HUES48 (cell line): ENCODE results near the gene MYO1E.

Source experiments
- H3K27ac ChIP-seq: one replicate; pipeline ENCODE4 v1.7.0; 2013; ENCODE audit warnings: low read depth, low read length, inconsistent platforms
- H3K27me3 ChIP-seq: 2 replicates; pipeline ENCODE4 v1.6.1; 2013; ENCODE audit warnings: mild to moderate bottlenecking, low read length; ENCODE audit not compliant: control insufficient read depth, insufficient read depth
- H3K36me3 ChIP-seq: 2 replicates; pipeline ENCODE4 v1.6.1; 2013; ENCODE audit warnings: low read length; ENCODE audit not compliant: control insufficient read depth, insufficient read depth
- H3K4me1 ChIP-seq: 2 replicates; pipeline ENCODE4 v1.6.1; 2013; ENCODE audit warnings: mild to moderate bottlenecking, low read length; ENCODE audit not compliant: control insufficient read depth, insufficient read depth
- H3K4me3 ChIP-seq: 2 replicates; pipeline ENCODE4 v1.5.1; 2013; ENCODE audit warnings: mild to moderate bottlenecking, low read depth, low read length
- H3K9ac ChIP-seq: 2 replicates; pipeline ENCODE4 v1.6.1; 2013; ENCODE audit warnings: mild to moderate bottlenecking, low read depth, low read length, moderate library complexity
- H3K9me3 ChIP-seq: 2 replicates; pipeline ENCODE4 v1.6.1; 2013; ENCODE audit warnings: low read length; ENCODE audit not compliant: control insufficient read depth, insufficient read depth

Gene MYO1E

GRCh38 chr15:59304034-59304795 is 68.5 kb downstream of the MYO1E start:
- Histone ChIP-seq H3K36me3 (peaks cover 4% of the 10 kb centered on the region; the same call in 1 of the 2 replicates), H3K4me1 (peaks cover 35% of the 10 kb centered on the region), H3K27ac (peak overlapping the region; percentile 17), H3K9ac (0 out of 2 replicates have a peak overlapping the region, but pooled peaks have one; percentile 25), H3K4me3 (no peak overlapping the region), H3K9me3 (no peaks in the 10 kb centered on the region), H3K27me3 (no peaks in the 10 kb centered on the region)

DNA sequence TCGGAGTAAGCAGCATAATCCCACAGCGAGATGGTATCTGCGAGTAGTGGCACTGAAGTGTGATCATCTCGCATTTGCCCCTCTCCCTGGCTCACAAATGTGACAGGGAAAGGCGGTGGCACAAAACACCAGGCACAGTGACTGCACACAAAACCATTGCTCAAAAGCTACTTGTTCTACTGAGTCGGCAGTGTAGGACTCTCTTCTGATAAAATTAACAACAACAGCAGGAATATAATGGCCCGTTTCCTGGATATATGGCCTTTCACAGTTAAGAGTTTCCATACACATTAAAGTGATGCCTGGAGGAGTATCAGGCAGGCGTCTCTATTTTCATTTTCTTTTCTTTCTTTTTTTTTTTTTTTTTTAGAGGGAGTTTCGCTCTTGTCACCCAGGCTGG is 69.0 kb downstream of the MYO1E start:
- Histone ChIP-seq H3K4me1 (peaks cover 35% of the 10 kb centered on the region), H3K4me3 (no peak overlapping the region), H3K9me3 (no peaks in the 10 kb centered on the region), H3K36me3 (peaks cover 4% of the 10 kb centered on the region; the same call in 1 of the 2 replicates), H3K27ac (no peak overlapping the region), H3K9ac (no peak overlapping the region), H3K27me3 (no peaks in the 10 kb centered on the region)

- Histone ChIP-seq H3K9me3 (no peaks in the 10 kb centered on the region), H3K36me3 (peaks cover 4% of the 10 kb centered on the region; the same call in 1 of the 2 replicates), H3K4me3 (no peak overlapping the region), H3K9ac (no peak overlapping the region), H3K27me3 (no peaks in the 10 kb centered on the region), H3K4me1 (peaks cover 38% of the 10 kb centered on the region), H3K27ac (no peak overlapping the region)
These were observed 69.5 kb downstream of the MYO1E start for GRCh38 chr15:59303136-59303535.

DNA sequence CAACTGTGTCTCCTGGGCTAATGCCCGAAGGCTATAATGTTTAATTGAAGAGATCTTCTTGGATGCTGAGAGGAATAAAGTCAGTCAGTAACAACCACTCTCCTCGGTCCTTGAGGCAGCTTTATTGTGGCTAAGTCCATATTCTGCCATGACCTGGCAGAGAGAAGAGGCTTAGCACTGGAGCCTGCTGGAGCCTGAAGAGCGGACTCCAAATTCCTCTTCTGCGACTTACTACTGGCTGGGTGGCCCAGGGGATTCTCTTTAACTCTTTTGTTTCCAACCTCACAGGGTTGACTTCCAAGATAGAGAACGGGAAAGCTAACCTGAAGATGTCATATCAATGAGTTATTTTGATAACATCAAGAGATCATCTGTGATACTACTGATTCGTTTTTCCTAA is 71.1 kb downstream of the MYO1E start:
- Histone ChIP-seq H3K27ac (no peak overlapping the region), H3K4me1 (peaks cover 38% of the 10 kb centered on the region), H3K27me3 (no peaks in the 10 kb centered on the region), H3K9me3 (no peaks in the 10 kb centered on the region), H3K4me3 (no peak overlapping the region), H3K9ac (no peak overlapping the region), H3K36me3 (peaks cover under 1% of the 10 kb centered on the region; the same call in 1 of the 2 replicates)

- H3K9me3 ChIP-seq: no peaks in the 10 kb centered on the region
- no peak overlapping the region for H3K4me3 ChIP-seq
- H3K27me3 ChIP-seq: no peaks in the 10 kb centered on the region
- no peak overlapping the region for H3K27ac ChIP-seq
- H3K9ac ChIP-seq: no peak overlapping the region
- H3K4me1 ChIP-seq: peaks cover 46% of the 10 kb centered on the region
- H3K36me3 ChIP-seq: no peaks in the 10 kb centered on the region
These were observed 72.0 kb downstream of the MYO1E start for GRCh38 chr15:59300618-59301139.

DNA sequence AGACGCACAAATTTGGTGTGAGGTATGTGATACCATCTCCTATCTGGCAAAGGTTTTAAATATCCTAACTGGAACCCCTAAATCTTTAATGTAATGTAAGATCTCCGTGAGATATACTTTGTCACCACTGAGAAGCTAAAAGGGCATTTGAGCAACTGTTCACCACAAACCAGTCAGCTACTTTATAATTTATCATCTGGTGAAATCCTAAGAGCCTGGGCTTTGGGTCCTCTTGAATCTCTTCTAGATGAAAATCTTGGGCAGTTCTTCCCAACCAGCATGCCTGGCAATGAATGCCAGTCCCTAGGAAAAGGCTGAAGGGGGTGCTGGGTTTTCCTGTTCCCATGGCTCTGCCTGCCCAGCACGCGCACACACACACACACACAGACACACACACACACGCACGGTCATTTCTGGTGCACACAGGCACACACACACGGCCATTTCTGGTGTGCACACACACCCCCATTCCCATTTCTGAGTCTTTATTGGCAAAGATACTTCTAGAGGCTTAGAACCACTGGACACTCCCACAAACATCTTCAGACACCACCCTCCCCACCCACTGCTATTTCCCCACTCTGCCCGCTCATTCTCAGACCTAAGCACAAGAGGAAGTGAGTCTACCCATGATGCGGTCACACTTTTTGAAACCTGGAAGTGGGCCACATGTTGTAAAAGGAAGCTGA is 72.6 kb downstream of the MYO1E start:
- no peaks in the 10 kb centered on the region for H3K27me3 ChIP-seq
- no peak overlapping the region for H3K27ac ChIP-seq
- peaks cover 52% of the 10 kb centered on the region for H3K4me1 ChIP-seq
- H3K4me3 ChIP-seq: no peak overlapping the region
- no peaks in the 10 kb centered on the region for H3K36me3 ChIP-seq
- no peak overlapping the region for H3K9ac ChIP-seq
- H3K9me3 ChIP-seq: no peaks in the 10 kb centered on the region

GRCh38 chr15:59298854-59299250 is 73.8 kb downstream of the MYO1E start:
- Histone ChIP-seq H3K9ac (no peak overlapping the region), H3K27ac (no peak overlapping the region), H3K4me3 (no peak overlapping the region), H3K9me3 (no peaks in the 10 kb centered on the region), H3K27me3 (no peaks in the 10 kb centered on the region), H3K4me1 (peaks cover 48% of the 10 kb centered on the region), H3K36me3 (no peaks in the 10 kb centered on the region)

DNA sequence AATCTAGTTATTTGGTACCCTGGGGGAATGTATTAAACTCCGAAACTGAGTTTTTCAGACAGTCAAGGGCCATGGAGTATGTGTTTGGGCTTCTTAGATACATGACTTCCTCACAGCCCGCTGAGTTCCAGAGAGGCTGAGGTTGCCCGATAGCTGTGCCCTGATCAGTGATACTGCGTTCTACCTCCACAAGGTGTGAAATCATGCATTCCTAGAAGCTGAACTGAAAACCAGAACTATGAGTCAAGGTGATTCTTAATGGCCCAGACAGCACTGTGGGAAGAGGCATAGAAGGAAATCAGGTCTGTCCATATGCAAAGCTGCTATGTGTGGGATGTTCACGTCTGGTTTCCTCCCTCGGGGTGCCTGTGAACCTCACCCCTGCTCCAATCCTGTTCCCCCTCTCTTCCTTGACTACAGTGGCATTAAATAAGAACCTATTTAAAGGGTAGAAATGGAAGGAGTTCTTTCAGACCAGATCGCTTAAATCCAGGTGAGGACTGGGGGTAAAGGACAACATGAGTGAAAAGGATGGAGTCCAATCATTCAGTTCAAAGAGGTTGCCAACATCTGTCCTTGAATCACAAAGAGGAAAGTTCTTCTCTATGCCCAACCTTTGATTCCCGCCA is 74.3 kb downstream of the MYO1E start:
- Histone ChIP-seq H3K9me3 (no peaks in the 10 kb centered on the region), H3K9ac (no peak overlapping the region), H3K27me3 (no peaks in the 10 kb centered on the region), H3K4me1 (peaks cover 43% of the 10 kb centered on the region), H3K4me3 (no peak overlapping the region), H3K36me3 (no peaks in the 10 kb centered on the region), H3K27ac (no peak overlapping the region)

DNA sequence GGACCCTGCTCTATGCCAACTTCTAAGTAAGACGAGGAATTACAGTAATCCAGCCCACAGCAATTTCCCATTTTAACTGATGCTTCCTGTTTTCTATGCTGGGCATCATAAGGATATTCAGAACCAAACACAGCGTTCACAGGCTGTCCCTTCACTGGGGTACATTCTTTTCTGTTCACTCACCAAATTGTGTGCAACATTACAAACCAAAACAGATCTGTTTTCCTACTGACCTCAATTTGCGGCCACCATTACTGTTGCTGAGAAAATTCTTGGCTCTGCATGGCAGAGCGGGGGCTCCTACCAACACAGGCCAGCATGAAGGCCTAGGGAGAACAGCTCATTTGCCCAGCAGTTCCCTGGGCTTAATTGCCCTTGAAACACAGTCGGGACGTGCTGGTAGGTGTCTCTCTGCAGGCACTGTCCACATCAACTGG is 76.5 kb downstream of the MYO1E start:
- H3K9me3 ChIP-seq: no peaks in the 10 kb centered on the region
- H3K4me3 ChIP-seq: no peak overlapping the region
- H3K4me1 ChIP-seq: peaks cover 47% of the 10 kb centered on the region
- H3K27ac ChIP-seq: no peak overlapping the region
- no peak overlapping the region for H3K9ac ChIP-seq
- H3K27me3 ChIP-seq: no peaks in the 10 kb centered on the region
- H3K36me3 ChIP-seq: no peaks in the 10 kb centered on the region

- Histone ChIP-seq H3K9me3 (no peaks in the 10 kb centered on the region), H3K36me3 (no peaks in the 10 kb centered on the region), H3K4me1 (peaks cover 52% of the 10 kb centered on the region), H3K27me3 (no peaks in the 10 kb centered on the region), H3K9ac (no peak overlapping the region), H3K4me3 (no peak overlapping the region), H3K27ac (peak overlapping the region; percentile 18)
These were observed 77.2 kb downstream of the MYO1E start for GRCh38 chr15:59295261-59296001.
